ENCODE data around the gene RAMP2. TPM values are rescaled to one million over a fixed set of nuclear protein-coding genes. Genes with fewer than 3 reads are reported as not detected.
A peak's percentile ranks its signal among the peaks of the same experiment; 100 is the strongest.

RAMP2 gene
- total and polyA plus RNA-seq, 2 of the 13 experiments (the other 11 are each of a cell fraction or from before 2014, with no cell fraction given), result 1.4 to 5.2 TPM

GRCh38 chr17:42780851-42781638, 20.0 kb downstream of the RAMP2 start (continued):
- TF ChIP-seq PREB (CRISPR knock-in tag; IDR thresholded peaks at IDR 0.05), result no peak
- no peak for TF ChIP-seq KAT2B (IDR thresholded peaks at IDR 0.05; ENCODE audit: borderline replicate concordance, low read depth, low read length)
- TF ChIP-seq, protein P1, sequence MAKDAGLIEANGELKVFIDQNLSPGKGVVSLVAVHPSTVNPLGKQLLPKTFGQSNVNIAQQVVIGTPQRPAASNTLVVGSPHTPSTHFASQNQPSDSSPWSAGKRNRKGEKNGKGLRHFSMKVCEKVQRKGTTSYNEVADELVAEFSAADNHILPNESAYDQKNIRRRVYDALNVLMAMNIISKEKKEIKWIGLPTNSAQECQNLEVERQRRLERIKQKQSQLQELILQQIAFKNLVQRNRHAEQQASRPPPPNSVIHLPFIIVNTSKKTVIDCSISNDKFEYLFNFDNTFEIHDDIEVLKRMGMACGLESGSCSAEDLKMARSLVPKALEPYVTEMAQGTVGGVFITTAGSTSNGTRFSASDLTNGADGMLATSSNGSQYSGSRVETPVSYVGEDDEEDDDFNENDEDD (CRISPR knock-in tag; IDR thresholded peaks at IDR 0.05; ENCODE audit: borderline replicate concordance), result no peak
- TF ChIP-seq ZNF572 (CRISPR knock-in tag; IDR thresholded peaks at IDR 0.05), result no peak
- TF ChIP-seq KDM5A (IDR thresholded peaks at IDR 0.05; ENCODE audit: borderline replicate concordance, low read length), result peak; percentile 53; the same call in 1 of the 2 replicates
- TF ChIP-seq, protein P2, sequence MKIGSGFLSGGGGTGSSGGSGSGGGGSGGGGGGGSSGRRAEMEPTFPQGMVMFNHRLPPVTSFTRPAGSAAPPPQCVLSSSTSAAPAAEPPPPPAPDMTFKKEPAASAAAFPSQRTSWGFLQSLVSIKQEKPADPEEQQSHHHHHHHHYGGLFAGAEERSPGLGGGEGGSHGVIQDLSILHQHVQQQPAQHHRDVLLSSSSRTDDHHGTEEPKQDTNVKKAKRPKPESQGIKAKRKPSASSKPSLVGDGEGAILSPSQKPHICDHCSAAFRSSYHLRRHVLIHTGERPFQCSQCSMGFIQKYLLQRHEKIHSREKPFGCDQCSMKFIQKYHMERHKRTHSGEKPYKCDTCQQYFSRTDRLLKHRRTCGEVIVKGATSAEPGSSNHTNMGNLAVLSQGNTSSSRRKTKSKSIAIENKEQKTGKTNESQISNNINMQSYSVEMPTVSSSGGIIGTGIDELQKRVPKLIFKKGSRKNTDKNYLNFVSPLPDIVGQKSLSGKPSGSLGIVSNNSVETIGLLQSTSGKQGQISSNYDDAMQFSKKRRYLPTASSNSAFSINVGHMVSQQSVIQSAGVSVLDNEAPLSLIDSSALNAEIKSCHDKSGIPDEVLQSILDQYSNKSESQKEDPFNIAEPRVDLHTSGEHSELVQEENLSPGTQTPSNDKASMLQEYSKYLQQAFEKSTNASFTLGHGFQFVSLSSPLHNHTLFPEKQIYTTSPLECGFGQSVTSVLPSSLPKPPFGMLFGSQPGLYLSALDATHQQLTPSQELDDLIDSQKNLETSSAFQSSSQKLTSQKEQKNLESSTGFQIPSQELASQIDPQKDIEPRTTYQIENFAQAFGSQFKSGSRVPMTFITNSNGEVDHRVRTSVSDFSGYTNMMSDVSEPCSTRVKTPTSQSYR (CRISPR knock-in tag; IDR thresholded peaks at IDR 0.05; ENCODE audit: borderline replicate concordance), result no peak
- TF ChIP-seq, protein P3, sequence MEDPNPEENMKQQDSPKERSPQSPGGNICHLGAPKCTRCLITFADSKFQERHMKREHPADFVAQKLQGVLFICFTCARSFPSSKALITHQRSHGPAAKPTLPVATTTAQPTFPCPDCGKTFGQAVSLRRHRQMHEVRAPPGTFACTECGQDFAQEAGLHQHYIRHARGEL (CRISPR knock-in tag; IDR thresholded peaks at IDR 0.05), result 0 out of 2 replicates have a peak, but pooled peaks have one; percentile 52
- TF ChIP-seq, protein P4, sequence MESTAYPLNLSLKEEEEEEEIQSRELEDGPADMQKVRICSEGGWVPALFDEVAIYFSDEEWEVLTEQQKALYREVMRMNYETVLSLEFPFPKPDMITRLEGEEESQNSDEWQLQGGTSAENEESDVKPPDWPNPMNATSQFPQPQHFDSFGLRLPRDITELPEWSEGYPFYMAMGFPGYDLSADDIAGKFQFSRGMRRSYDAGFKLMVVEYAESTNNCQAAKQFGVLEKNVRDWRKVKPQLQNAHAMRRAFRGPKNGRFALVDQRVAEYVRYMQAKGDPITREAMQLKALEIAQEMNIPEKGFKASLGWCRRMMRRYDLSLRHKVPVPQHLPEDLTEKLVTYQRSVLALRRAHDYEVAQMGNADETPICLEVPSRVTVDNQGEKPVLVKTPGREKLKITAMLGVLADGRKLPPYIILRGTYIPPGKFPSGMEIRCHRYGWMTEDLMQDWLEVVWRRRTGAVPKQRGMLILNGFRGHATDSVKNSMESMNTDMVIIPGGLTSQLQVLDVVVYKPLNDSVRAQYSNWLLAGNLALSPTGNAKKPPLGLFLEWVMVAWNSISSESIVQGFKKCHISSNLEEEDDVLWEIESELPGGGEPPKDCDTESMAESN (CRISPR knock-in tag; conservative IDR thresholded peaks at IDR 0.05), result peak; percentile 56; the same call in 1 of the 2 replicates
- no peak for TF ChIP-seq REL (CRISPR knock-in tag; conservative IDR thresholded peaks at IDR 0.05)
- TF ChIP-seq RFX5 (IDR thresholded peaks at IDR 0.05; ENCODE audit: low read depth, low read length), result no peak
- TF ChIP-seq ZNF549 (CRISPR knock-in tag; IDR thresholded peaks at IDR 0.05), result no peak
- TF ChIP-seq ZNF224 (CRISPR knock-in tag; IDR thresholded peaks at IDR 0.05), result no peak
- TF ChIP-seq MIER3 (CRISPR knock-in tag; IDR thresholded peaks at IDR 0.05; ENCODE audit: borderline replicate concordance), result no peak
- TF ChIP-seq NONO (IDR thresholded peaks at IDR 0.05), result no peak
- peak; percentile 5; the same call in 1 of the 2 replicates for TF ChIP-seq NONO (CRISPR knock-in tag; conservative IDR thresholded peaks at IDR 0.05)
- TF ChIP-seq RBM22 (optimal IDR thresholded peaks at IDR 0.05; ENCODE audit: low read length), result peak; percentile 58
- peak; percentile 55; the same call in 1 of the 2 replicates for TF ChIP-seq ZNF274 (CRISPR knock-in tag; IDR thresholded peaks at IDR 0.05)
- no peak for TF ChIP-seq CENPX (CRISPR knock-in tag; IDR thresholded peaks at IDR 0.05)
- no peak for TF ChIP-seq FOXK1 (CRISPR knock-in tag; IDR thresholded peaks at IDR 0.05; ENCODE audit: borderline replicate concordance, low read depth)
- TF ChIP-seq RXRB (CRISPR knock-in tag; IDR thresholded peaks at IDR 0.05; ENCODE audit: borderline replicate concordance), result no peak
- TF ChIP-seq ISX (CRISPR knock-in tag; conservative IDR thresholded peaks at IDR 0.05), result no peak
